Liver (tissue), 9 donors: Measurements from ENCODE around the gene CST3. TPM values are rescaled to one million over a fixed set of nuclear protein-coding genes. Genes with fewer than 3 reads are reported as not detected.

Experiments used
- DNase-seq: peaks from one replicate; pipeline ENCODE4 v3.0.0-alpha.2; 2017; ENCODE audit warnings: low spot score
- H3K27ac ChIP-seq, 2 donors: one replicate each; pipeline ENCODE4 v1.7.0; 2013; ENCODE audit warnings: inconsistent platforms in 2 of 2, low read length in 2 of 2, control low read depth in 1 of 2, low read depth in 1 of 2, mild to moderate bottlenecking in 1 of 2
- H3K27me3 ChIP-seq, 4 donors: one replicate each; pipeline versions ENCODE4 v1.6.1 to v1.7.0; 2013; ENCODE audit warnings: low read length in 3 of 4, inconsistent platforms in 1 of 4, mild to moderate bottlenecking in 1 of 4, moderate library complexity in 1 of 4; ENCODE audit not compliant: control insufficient read depth in 4 of 4, insufficient read depth in 4 of 4
- H3K36me3 ChIP-seq, 4 donors: one replicate each; pipeline versions ENCODE4 v1.6.1 to v1.7.0; 2013; ENCODE audit warnings: low read length in 3 of 4, mild to moderate bottlenecking in 3 of 4, low read depth in 1 of 4, moderate library complexity in 1 of 4; ENCODE audit not compliant: control insufficient read depth in 4 of 4, insufficient read depth in 3 of 4
- H3K4me1 ChIP-seq, 4 donors: one replicate each; pipeline versions ENCODE4 v1.6.1 to v1.7.0; 2013; ENCODE audit warnings: low read length in 3 of 4, mild to moderate bottlenecking in 3 of 4, moderate library complexity in 1 of 4; ENCODE audit not compliant: control insufficient read depth in 4 of 4, insufficient read depth in 4 of 4
- H3K4me3 ChIP-seq, 3 donors: one replicate each; pipeline versions ENCODE4 v1.6.1 to v1.7.0; 2013; ENCODE audit warnings: low read length in 3 of 3, control low read depth in 1 of 3, low read depth in 1 of 3, mild to moderate bottlenecking in 1 of 3
- H3K9ac ChIP-seq, 2 donors: one replicate each; pipeline ENCODE4 v1.7.0; 2013; ENCODE audit warnings: low read length in 2 of 2, mild to moderate bottlenecking in 2 of 2, moderate library complexity in 2 of 2, control low read depth in 1 of 2, low read depth in 1 of 2
- H3K9me3 ChIP-seq, 4 donors: one replicate each; pipeline versions ENCODE4 v1.6.1 to v1.7.0; 2013; ENCODE audit warnings: low read length in 3 of 4; ENCODE audit not compliant: control insufficient read depth in 4 of 4
- FOXA1 ChIP-seq: IDR thresholded peaks from 2 replicates; pipeline ENCODE4 v1.6.1; 2016; ENCODE audit warnings: antibody characterized with exemption
- HNF4A ChIP-seq, 2 donors: conservative IDR thresholded peaks; 2 replicates each; pipeline ENCODE4 v1.6.1; 2016; ENCODE audit warnings: antibody characterized with exemption in 2 of 2, mild to moderate bottlenecking in 2 of 2
- JUND ChIP-seq, 2 donors: IDR thresholded peaks; 2 replicates each; pipeline ENCODE4 v1.6.1; 2016; ENCODE audit warnings: antibody characterized with exemption in 2 of 2
- RAD21 ChIP-seq, 2 donors: IDR thresholded peaks; 2 replicates each; pipeline ENCODE4 v1.6.1; 2016; ENCODE audit warnings: antibody characterized with exemption in 2 of 2, mild to moderate bottlenecking in 2 of 2
- REST ChIP-seq: IDR thresholded peaks from 2 replicates; pipeline ENCODE4 v1.6.1; 2016; ENCODE audit warnings: antibody characterized with exemption, mild to moderate bottlenecking
- RXRA ChIP-seq, 2 donors: IDR thresholded peaks; 2 replicates each; pipeline ENCODE4 v1.6.1; 2017 to 2018; ENCODE audit warnings: antibody characterized with exemption in 2 of 2, mild to moderate bottlenecking in 1 of 2
- SP1 ChIP-seq: IDR thresholded peaks from 2 replicates; pipeline ENCODE4 v1.6.1; 2018; ENCODE audit warnings: antibody characterized with exemption, mild to moderate bottlenecking
- TAF1 ChIP-seq: conservative IDR thresholded peaks from 2 replicates; pipeline ENCODE4 v1.6.1; 2016; ENCODE audit warnings: antibody characterized with exemption, mild to moderate bottlenecking
- YY1 ChIP-seq: IDR thresholded peaks from 2 replicates; pipeline ENCODE4 v1.6.1; 2016; ENCODE audit warnings: antibody characterized with exemption, mild to moderate bottlenecking
- WGBS: extraction: QIAGEN DNeasy Blood & Tissue Kit; methylation state at CpG from one replicate; pipeline ENCODE4 v1.1.7; 2013; 5-methylcytosine and 5-hydroxymethylcytosine counted together
- polyA plus RNA-seq, 2 donors: library from polyadenylated mRNA; stranded (reverse) in 1 of 2; unstranded in 1 of 2; fragments of 200-250 nt in 1 of 2; fragments of >200 nt in 1 of 2; fragmentation: Nextera tagmentation in 1 of 2; extraction: Ambion mirVana in 1 of 2; gene quantifications; one replicate each; pipeline versions ENCODE4 v1.2.1 to v1.2.3, GENCODE V29; 2013 to 2015
- total RNA-seq, 2 donors: library from RNA; depleted of rRNA; stranded (reverse); fragments of >200 nt; gene quantifications; one replicate each; pipeline ENCODE4 v1.2.3, GENCODE V29; 2014
- TF ChIP-seq, protein P1 (sequence below): IDR thresholded peaks from 2 replicates; pipeline ENCODE4 v1.6.1; 2016; ENCODE audit warnings: antibody characterized with exemption
- TF ChIP-seq, protein P2 (sequence below): IDR thresholded peaks from 2 replicates; pipeline ENCODE4 v1.6.1; 2016; ENCODE audit warnings: antibody characterized with exemption
- TF ChIP-seq, protein P3 (sequence below): IDR thresholded peaks from 2 replicates; pipeline ENCODE4 v1.6.1; 2016; ENCODE audit warnings: antibody characterized with exemption
- TF ChIP-seq, protein P4 (sequence below): fragments of 150-350 bp; IDR thresholded peaks from 2 replicates; pipeline ENCODE4 v1.5.1; 2017; ENCODE audit warnings: improper control_type of control experiment, low read depth, low read length; ENCODE audit not compliant: missing input control
- donor health status: healthy.
- donor health status: healthy.
- donor health status: healthy.
- donor health status: healthy.
- donor health status: healthy.

CST3 gene
- total and polyA plus RNA-seq, 4 donors: 153 to 1,712 (median 513) TPM

- H3K27ac ChIP-seq: no peak overlapping the region
- no peak for DNase-seq
Measured at GRCh38 chr20:23629017-23629541, 8.7 kb downstream of the CST3 start.

DNA sequence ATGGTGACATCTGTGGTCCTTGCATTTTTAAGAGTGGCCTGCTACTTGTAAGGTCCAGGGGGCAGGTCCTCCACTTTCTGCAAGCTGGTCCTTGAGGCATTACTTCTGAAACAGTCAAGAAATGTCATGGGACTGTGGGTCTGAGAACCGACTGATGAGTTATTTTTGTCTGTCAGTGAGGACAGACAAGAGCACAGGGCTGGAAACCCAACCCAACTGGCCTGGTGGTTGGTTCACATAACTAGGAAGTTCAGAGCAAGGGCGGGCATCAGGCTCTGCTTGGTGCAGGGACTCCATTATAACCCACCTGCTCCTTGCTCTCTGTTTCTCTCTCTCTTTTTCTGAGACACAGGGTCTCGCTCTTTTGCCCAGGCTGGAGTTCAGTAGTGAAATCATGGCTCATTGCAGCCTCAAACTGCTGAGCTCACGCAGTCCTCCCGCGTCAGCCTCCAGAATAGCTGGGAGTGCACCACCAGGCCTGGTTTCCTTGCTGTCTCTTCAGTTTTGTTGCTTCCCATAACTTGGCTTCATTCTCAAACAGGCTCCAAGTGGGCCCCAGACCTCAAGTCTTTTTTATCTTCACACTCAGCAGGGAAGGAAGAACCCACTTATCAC is 9.2 kb downstream of the CST3 start:
- Histone ChIP-seq H3K27ac (no peak overlapping the region), H3K36me3 (peaks cover 4 to 14% (median 7%) of the 10 kb centered on the region in 4 donors), H3K4me3 (no peak overlapping the region), H3K27me3 (no peaks in the 10 kb centered on the region), H3K9me3 (no peaks in the 10 kb centered on the region), H3K9ac (no peak overlapping the region), H3K4me1 (peaks cover 0 to 4% (median under 1%) of the 10 kb centered on the region in 4 donors)
- no peak for DNase-seq
- WGBS: 94% methylated on average over 6 of the region's 6 CpGs
- TF ChIP-seq, protein P1, sequence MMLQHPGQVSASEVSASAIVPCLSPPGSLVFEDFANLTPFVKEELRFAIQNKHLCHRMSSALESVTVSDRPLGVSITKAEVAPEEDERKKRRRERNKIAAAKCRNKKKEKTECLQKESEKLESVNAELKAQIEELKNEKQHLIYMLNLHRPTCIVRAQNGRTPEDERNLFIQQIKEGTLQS: no peak
- TF ChIP-seq SP1: no peak
- TF ChIP-seq, protein P2, sequence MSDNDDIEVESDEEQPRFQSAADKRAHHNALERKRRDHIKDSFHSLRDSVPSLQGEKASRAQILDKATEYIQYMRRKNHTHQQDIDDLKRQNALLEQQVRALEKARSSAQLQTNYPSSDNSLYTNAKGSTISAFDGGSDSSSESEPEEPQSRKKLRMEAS: no peak
- no peak for TF ChIP-seq FOXA1
- TF ChIP-seq, protein P3, sequence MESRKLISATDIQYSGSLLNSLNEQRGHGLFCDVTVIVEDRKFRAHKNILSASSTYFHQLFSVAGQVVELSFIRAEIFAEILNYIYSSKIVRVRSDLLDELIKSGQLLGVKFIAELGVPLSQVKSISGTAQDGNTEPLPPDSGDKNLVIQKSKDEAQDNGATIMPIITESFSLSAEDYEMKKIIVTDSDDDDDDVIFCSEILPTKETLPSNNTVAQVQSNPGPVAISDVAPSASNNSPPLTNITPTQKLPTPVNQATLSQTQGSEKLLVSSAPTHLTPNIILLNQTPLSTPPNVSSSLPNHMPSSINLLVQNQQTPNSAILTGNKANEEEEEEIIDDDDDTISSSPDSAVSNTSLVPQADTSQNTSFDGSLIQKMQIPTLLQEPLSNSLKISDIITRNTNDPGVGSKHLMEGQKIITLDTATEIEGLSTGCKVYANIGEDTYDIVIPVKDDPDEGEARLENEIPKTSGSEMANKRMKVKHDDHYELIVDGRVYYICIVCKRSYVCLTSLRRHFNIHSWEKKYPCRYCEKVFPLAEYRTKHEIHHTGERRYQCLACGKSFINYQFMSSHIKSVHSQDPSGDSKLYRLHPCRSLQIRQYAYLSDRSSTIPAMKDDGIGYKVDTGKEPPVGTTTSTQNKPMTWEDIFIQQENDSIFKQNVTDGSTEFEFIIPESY: no peak
- no peak for TF ChIP-seq YY1
- TF ChIP-seq, protein P4, sequence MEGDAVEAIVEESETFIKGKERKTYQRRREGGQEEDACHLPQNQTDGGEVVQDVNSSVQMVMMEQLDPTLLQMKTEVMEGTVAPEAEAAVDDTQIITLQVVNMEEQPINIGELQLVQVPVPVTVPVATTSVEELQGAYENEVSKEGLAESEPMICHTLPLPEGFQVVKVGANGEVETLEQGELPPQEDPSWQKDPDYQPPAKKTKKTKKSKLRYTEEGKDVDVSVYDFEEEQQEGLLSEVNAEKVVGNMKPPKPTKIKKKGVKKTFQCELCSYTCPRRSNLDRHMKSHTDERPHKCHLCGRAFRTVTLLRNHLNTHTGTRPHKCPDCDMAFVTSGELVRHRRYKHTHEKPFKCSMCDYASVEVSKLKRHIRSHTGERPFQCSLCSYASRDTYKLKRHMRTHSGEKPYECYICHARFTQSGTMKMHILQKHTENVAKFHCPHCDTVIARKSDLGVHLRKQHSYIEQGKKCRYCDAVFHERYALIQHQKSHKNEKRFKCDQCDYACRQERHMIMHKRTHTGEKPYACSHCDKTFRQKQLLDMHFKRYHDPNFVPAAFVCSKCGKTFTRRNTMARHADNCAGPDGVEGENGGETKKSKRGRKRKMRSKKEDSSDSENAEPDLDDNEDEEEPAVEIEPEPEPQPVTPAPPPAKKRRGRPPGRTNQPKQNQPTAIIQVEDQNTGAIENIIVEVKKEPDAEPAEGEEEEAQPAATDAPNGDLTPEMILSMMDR: no peak
- no peak for TF ChIP-seq TAF1
- TF ChIP-seq RXRA (IDR thresholded peaks at IDR 0.05): no peak
- no peak for TF ChIP-seq RAD21 (IDR thresholded peaks at IDR 0.05)
- TF ChIP-seq HNF4A (conservative IDR thresholded peaks at IDR 0.05): no peak

More at GRCh38 chr20:23629017-23629541, 8.7 kb downstream of the CST3 start:
- Histone ChIP-seq H3K9me3 (no peaks in the 10 kb centered on the region), H3K36me3 (peaks cover 4 to 20% (median 9%) of the 10 kb centered on the region in 4 donors), H3K27me3 (no peaks in the 10 kb centered on the region), H3K4me3 (no peak overlapping the region), H3K9ac (no peak overlapping the region), H3K4me1 (peaks cover 0 to 4% (median under 1%) of the 10 kb centered on the region in 4 donors)
- 53% methylated on average over 7 of the region's 7 CpGs for WGBS
- TF ChIP-seq REST (no peak), RXRA (IDR thresholded peaks at IDR 0.05) (no peak), FOXA1 (no peak), RAD21 (IDR thresholded peaks at IDR 0.05) (no peak), YY1 (no peak), TAF1 (no peak), JUND (IDR thresholded peaks at IDR 0.05) (no peak)
- TF ChIP-seq, protein P2: no peak
- TF ChIP-seq, protein P3: no peak
